HG02798 (cell line): Measurements from ENCODE around the gene SHC2.
A peak's percentile ranks its signal among the peaks of the same experiment; 100 is the strongest.
"Not testable (repeated sequence)": the region's sequence is repeated elsewhere in the genome, so short reads cannot be mapped to it uniquely, and the experiment has no call there.

Source experiments
- ATAC-seq: cut with Tn5 transposase; IDR thresholded peaks from one replicate; pipeline ENCODE4 v1.9.1; 2021; ENCODE audit warnings: mild to moderate bottlenecking; ENCODE audit not compliant: unreplicated experiment, poor library complexity

SHC2 gene

GRCh38 chr19:493391-494170 lies 32.7 kb upstream of the SHC2 start:
- ATAC-seq: no peak

- ATAC-seq: no peak
These were observed 31.3 kb upstream of the SHC2 start for GRCh38 chr19:492091-492531.

GRCh38 chr19:491146-491741 lies 30.4 kb upstream of the SHC2 start:
- no peak for ATAC-seq

- no peak for ATAC-seq
These were observed 28.8 kb upstream of the SHC2 start for GRCh38 chr19:489418-490196.

- peak; percentile 72 for ATAC-seq
These were observed 27.9 kb upstream of the SHC2 start for GRCh38 chr19:488505-489417.

GRCh38 chr19:485583-486236 lies 24.9 kb upstream of the SHC2 start:
- ATAC-seq: no peak

GRCh38 chr19:485077-485476 lies 24.2 kb upstream of the SHC2 start:
- no peak for ATAC-seq

GRCh38 chr19:484494-484893 lies 23.7 kb upstream of the SHC2 start:
- no peak for ATAC-seq

GRCh38 chr19:483332-484072 lies 22.7 kb upstream of the SHC2 start:
- ATAC-seq: no peak

- no peak for ATAC-seq
These were observed 21.6 kb upstream of the SHC2 start for GRCh38 chr19:482186-483041.

- ATAC-seq: not testable (repeated sequence)
These were observed 20.3 kb upstream of the SHC2 start for GRCh38 chr19:481100-481499.

- ATAC-seq: no peak
These were observed 19.4 kb upstream of the SHC2 start for GRCh38 chr19:480016-480855.

GRCh38 chr19:478976-479375 lies 18.1 kb upstream of the SHC2 start:
- ATAC-seq: no peak

- no peak for ATAC-seq
These were observed 17.5 kb upstream of the SHC2 start for GRCh38 chr19:478236-478903.

- no peak for ATAC-seq
These were observed 14.5 kb upstream of the SHC2 start for GRCh38 chr19:475360-475759.

GRCh38 chr19:474126-475078 lies 13.6 kb upstream of the SHC2 start:
- no peak for ATAC-seq
